Adrenal gland (tissue), 12 donors: ENCODE results near the gene GRK1. TPM values are rescaled to one million over a fixed set of nuclear protein-coding genes. Genes with fewer than 3 reads are reported as not detected.
"Not testable (repeated sequence)": the region's sequence is repeated elsewhere in the genome, so short reads cannot be mapped to it uniquely, and the experiment has no call there.

Experiments used
- DNase-seq, 7 donors: peaks; one replicate each; pipeline ENCODE4 v3.0.0-alpha.2; 2019 to 2020
- H3K27ac ChIP-seq, 5 donors: fragments of 200-600 bp; sonication (generic) in 4 of 5; 1 replicate in 3 of 5; 2 replicates in 2 of 5; pipeline versions ENCODE4 v1.5.1 to v1.8.0; 2016 to 2020; ENCODE audit warnings: mild to moderate bottlenecking in 1 of 5
- H3K27me3 ChIP-seq: fragments of 200-600 bp; 2 replicates; pipeline ENCODE4 v1.8.0; 2021
- H3K36me3 ChIP-seq, 2 donors: fragments of 200-600 bp; replicated peaks in 1 of 2; 1 replicate in 1 of 2; 2 replicates in 1 of 2; pipeline versions ENCODE4 v1.5.1 to v1.8.0; 2018 to 2022
- H3K4me1 ChIP-seq, 2 donors: fragments of 200-600 bp; replicated peaks in 1 of 2; 1 replicate in 1 of 2; 2 replicates in 1 of 2; pipeline versions ENCODE4 v1.5.1 to v1.8.0; 2018 to 2021
- H3K4me3 ChIP-seq, 4 donors: fragments of 200-600 bp; sonication (generic) in 3 of 4; one replicate each; pipeline ENCODE4 v1.5.1; 2016 to 2018
- H3K9me3 ChIP-seq, 3 donors: fragments of 200-600 bp; sonication (generic) in 1 of 3; replicated peaks in 1 of 3; 1 replicate in 2 of 3; 2 replicates in 1 of 3; pipeline versions ENCODE4 v1.5.1 to v1.8.0; 2016 to 2021
- POLR2A ChIP-seq, 2 donors: fragments of 450-650 bp; IDR thresholded peaks; one replicate each; pipeline ENCODE4 v1.6.1; 2017; ENCODE audit warnings: antibody characterized with exemption in 2 of 2, mild to moderate bottlenecking in 2 of 2, moderate library complexity in 1 of 2
- whole genome bisulfite sequencing, 4 donors: extraction: QIAGEN DNeasy Blood & Tissue Kit in 2 of 4; methylation state at CpG; one replicate each; pipeline versions ENCODE4 v1.1.5 to v1.1.7; 2013 to 2017; 5-methylcytosine and 5-hydroxymethylcytosine counted together
- intact Hi-C, 2 donors: fragments of 100-400 bp; cut with DNase I; formaldehyde crosslinking; loops; one replicate each; pipeline versions ENCODE4 v1.14.1 to v1.15.0; 2022 to 2023
- polyA plus RNA-seq, 3 donors: library from polyadenylated mRNA; stranded (reverse); fragments of 200-250 nt in 2 of 3; fragments of 350-450 nt in 1 of 3; fragmentation: Illumina TruSeq in 1 of 3; extraction: RNeasy Lipid Tissue Mini Kit (QIAGEN cat#74804) in 1 of 3; gene quantifications; one replicate each; pipeline ENCODE4 v1.2.3, GENCODE V29; 2013 to 2014
- total RNA-seq, 9 donors: library from RNA; depleted of rRNA in 4 of 9; stranded (reverse); fragments of >200 nt in 4 of 9; fragments of 120-200 nt in 1 of 9; fragmentation: NEBNext Ultra II Directional in 1 of 9; extraction: Animal tissue kit (Norgen Biotek cat#: 25700) in 1 of 9; gene quantifications; one replicate each; pipeline versions ENCODE4 v1.1.0 to v1.2.4, GENCODE V29; 2013 to 2023
- TF ChIP-seq, protein P1 (sequence below), 6 experiments: fragments of 450-650 bp in 4 of 6; fragments of 200-600 bp in 2 of 6; sonication (generic) in 1 of 6; IDR thresholded peaks; 1 replicate in 5 of 6; 2 replicates in 1 of 6; pipeline versions ENCODE4 v1.5.1 to v1.8.0; 2016 to 2021; ENCODE audit warnings: antibody characterized with exemption in 6 of 6, mild to moderate bottlenecking in 2 of 6, moderate library complexity in 1 of 6
- donor health status: healthy with polysubstance abuse.
- donor health status: Bipolar disorder and iron deficiency.
- donor health status: DM: yes; HTN: yes; CAD: no.
- donor health status: DM: no; HTN: no; CAD: no.
- donor health status: DM: no; HTN: no; CAD: no.
- donor health status: DM: yes; HTN: yes; CAD: no.

Gene GRK1
- total and polyA plus RNA-seq, 12 donors: 0.04 to 0.38 (median 0.22) TPM; not detected in 9

DNA sequence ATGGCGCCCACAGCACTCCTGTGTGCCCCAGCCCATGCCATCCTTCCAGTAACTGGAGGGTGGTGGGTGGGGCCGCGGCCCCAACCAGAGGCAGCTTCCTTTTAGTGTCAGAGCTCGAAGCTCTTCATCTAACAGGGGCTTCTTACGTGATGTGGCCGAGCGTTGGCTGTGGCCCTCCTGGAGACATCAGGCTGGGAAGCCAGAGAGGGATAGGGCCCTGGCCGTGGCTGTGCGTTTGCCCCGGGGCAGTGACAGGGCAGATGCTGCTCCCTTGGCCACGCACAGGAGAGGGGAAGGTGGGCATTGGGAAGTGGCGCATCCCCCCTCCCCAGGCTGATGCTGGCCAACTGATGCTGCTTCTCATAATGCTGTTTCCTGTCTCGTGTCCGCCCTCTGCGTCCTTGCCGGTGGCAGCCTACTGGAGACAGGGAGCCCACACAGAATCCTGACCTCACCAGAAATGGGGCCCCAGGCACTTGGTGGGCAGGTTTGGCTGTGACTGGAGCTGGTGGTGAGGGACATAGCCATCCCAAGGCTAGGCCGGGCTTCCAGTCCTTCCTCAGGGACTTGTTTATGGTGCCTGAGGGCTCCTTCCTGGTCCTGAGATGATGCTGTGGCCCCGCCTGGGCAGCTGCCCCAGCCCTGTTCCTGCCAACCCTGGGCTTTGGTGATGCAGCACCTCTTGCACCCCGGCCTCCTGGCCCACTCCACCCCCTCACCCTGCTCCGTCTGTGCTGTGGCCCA lies 43.4 kb upstream of the GRK1 start:
- intact Hi-C loops: no loop called here
- H3K9me3 ChIP-seq: no peaks in the 10 kb centered on the region
- no peak overlapping the region for H3K27ac ChIP-seq
- H3K4me3 ChIP-seq: no peak overlapping the region
- peaks cover 0 to 5% of the 10 kb centered on the region in 2 donors for H3K36me3 ChIP-seq
- 93 to 97% (median 93%) methylated on average over 11 to 20 of the region's 20 CpGs for WGBS, 4 donors
- no peak for DNase-seq
- H3K27me3 ChIP-seq: no peaks in the 10 kb centered on the region
- H3K4me1 ChIP-seq: no peaks in the 10 kb centered on the region
- no peak for TF ChIP-seq POLR2A (IDR thresholded peaks at IDR 0.05)

DNA sequence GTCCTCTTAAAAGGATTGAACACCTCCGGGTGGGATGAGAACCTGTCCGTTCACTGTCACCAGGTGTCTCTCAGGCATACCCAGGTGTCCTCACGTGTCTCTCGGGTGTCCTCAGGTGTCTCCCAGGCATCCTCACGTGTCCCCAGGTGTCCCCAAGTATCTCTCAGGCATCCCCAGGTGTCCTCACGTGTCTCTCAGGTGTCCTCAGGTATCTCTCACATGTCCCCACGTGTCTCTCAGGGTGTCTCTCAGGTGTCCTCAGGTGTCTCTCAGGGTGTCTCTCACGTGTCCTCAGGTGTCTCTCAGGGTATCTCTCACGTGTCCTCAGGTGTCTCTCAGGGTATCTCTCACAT lies 42.8 kb upstream of the GRK1 start:
- Histone ChIP-seq H3K27me3 (no peaks in the 10 kb centered on the region), H3K4me1 (no peaks in the 10 kb centered on the region), H3K9me3 (no peaks in the 10 kb centered on the region), H3K4me3 (no peak overlapping the region), H3K36me3 (peaks cover 0 to 5% of the 10 kb centered on the region in 2 donors), H3K27ac (no peak overlapping the region)
- DNase-seq: no peak
- TF ChIP-seq POLR2A (IDR thresholded peaks at IDR 0.05): no peak
- TF ChIP-seq, protein P1, sequence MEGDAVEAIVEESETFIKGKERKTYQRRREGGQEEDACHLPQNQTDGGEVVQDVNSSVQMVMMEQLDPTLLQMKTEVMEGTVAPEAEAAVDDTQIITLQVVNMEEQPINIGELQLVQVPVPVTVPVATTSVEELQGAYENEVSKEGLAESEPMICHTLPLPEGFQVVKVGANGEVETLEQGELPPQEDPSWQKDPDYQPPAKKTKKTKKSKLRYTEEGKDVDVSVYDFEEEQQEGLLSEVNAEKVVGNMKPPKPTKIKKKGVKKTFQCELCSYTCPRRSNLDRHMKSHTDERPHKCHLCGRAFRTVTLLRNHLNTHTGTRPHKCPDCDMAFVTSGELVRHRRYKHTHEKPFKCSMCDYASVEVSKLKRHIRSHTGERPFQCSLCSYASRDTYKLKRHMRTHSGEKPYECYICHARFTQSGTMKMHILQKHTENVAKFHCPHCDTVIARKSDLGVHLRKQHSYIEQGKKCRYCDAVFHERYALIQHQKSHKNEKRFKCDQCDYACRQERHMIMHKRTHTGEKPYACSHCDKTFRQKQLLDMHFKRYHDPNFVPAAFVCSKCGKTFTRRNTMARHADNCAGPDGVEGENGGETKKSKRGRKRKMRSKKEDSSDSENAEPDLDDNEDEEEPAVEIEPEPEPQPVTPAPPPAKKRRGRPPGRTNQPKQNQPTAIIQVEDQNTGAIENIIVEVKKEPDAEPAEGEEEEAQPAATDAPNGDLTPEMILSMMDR (IDR thresholded peaks at IDR 0.05): no peak
- intact Hi-C loops: no loop called here
- WGBS, 4 donors: 81 to 97% (median 92%) methylated on average over 4 to 9 of the region's 9 CpGs

DNA sequence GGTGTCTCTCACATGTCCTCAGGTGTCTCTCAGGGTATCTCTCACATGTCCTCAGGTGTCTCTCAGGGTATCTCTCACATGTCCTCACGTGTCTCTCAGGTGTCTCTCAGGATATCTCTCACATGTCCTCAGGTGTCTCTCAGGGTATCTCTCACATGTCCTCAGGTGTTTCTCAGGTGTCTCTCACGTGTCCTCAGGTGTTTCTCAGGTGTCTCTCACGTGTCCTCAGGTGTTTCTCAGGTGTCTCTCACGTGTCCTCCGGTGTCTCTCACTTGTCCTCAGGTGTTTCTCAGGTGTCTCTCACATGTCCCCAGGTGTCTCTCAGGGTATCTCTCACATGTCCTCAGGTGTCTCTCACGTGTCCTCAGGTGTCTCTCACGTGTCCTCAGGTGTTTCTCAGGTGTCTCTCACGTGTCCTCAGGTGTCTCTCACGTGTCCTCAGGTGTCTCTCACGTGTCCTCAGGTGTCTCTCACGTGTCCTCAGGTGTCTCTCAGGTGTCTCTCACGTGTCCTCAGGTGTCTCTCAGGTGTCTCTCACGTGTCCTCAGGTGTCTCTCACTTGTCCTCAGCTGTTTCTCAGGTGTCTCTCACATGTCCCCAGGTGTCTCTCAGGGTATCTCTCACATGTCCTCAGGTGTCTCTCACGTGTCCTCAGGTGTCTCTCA lies 42.2 kb upstream of the GRK1 start:
- not testable (repeated sequence) for H3K27me3 ChIP-seq, DNase-seq
- 84 to 94% (median 93%) methylated on average over 14 of the region's 14 CpGs for WGBS, 4 donors

DNA sequence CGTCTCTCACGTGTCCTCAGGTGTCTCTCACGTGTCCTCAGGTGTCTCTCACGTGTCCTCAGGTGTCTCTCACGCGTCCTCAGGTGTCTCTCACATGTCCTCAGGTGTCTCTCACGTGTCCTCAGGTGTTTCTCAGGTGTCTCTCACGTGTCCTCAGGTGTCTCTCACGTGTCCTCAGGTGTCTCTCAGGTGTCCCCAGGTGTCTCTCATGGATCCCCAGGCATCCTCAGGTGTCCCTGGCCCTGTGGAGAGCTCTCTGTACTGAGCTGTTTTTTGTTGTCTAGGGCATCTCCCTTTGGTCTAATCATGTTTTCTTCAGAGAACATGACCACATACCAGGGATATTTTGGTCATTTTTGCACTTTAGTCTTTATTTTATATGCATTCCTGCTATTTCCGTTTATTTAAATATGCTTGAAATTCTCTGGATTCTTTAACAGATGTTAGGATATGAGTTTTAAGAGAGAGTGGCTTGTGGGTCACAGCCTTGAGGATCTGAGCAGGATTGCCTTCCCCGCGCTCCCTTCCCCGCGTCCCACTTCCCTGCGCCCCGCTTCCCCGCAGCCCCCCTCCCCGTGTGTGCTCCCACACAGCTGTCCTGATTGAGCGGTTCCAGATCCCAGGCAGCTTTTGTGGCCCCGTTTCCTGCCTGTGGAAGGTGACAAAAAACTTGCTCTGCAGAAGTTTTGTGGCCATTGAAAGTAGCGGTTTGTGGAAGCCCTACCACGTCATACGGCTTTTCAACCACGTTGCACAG lies 40.9 kb upstream of the GRK1 start:
- 79 to 88% (median 86%) methylated on average over 23 to 24 of the region's 24 CpGs for WGBS, 4 donors
- Histone ChIP-seq H3K27me3 (no peaks in the 10 kb centered on the region), H3K27ac (no peak overlapping the region), H3K9me3 (no peaks in the 10 kb centered on the region), H3K4me1 (no peaks in the 10 kb centered on the region), H3K36me3 (peaks cover 0 to 8% of the 10 kb centered on the region in 2 donors), H3K4me3 (no peak overlapping the region)
- intact Hi-C loops: no loop called here
- TF ChIP-seq, protein P1 (IDR thresholded peaks at IDR 0.05): no peak
- TF ChIP-seq POLR2A (IDR thresholded peaks at IDR 0.05): no peak
- no peak for DNase-seq

More for the DNA sequence above, 42.2 kb upstream of the GRK1 start:
- intact Hi-C loops, H3K4me1 ChIP-seq, H3K4me3 ChIP-seq, H3K36me3 ChIP-seq, H3K27ac ChIP-seq, H3K9me3 ChIP-seq: not testable (repeated sequence)

DNA sequence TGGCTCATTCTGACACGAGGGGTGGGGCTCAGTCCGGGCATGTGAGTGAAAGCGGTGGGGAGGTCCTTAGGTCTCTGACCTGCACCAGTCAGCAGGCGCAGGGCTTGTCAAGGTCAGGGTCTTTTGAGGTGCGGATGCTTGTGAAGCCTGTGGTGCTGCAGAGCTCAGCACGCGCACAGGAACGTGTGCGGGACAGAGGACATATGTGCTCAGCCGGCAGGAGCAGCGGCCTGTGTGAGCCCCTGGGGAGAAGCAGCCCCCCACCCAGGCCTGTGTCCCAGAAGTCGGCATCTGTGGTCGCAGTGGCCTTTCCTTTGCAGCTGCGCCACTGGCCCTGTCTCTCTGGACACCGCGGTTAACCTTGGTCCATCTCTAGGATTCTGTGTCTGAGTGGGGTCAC lies 39.9 kb upstream of the GRK1 start:
- 71 to 87% (median 82%) methylated on average over 9 to 16 of the region's 16 CpGs for WGBS, 4 donors
- H3K9me3 ChIP-seq: no peaks in the 10 kb centered on the region
- H3K4me3 ChIP-seq: no peak overlapping the region
- DNase-seq: no peak
- peaks cover 0 to 17% of the 10 kb centered on the region in 2 donors for H3K36me3 ChIP-seq
- intact Hi-C loops: no loop called here
- H3K4me1 ChIP-seq: no peaks in the 10 kb centered on the region
- H3K27ac ChIP-seq: no peak overlapping the region
- TF ChIP-seq POLR2A (IDR thresholded peaks at IDR 0.05): no peak
- TF ChIP-seq, protein P1 (IDR thresholded peaks at IDR 0.05): no peak
- no peaks in the 10 kb centered on the region for H3K27me3 ChIP-seq
